ENCODE results near the gene SH2D6. TPM values are rescaled to one million over a fixed set of nuclear protein-coding genes. Genes with fewer than 3 reads are reported as not detected.

Gene SH2D6
- polyA plus RNA-seq: not detected in 2 replicates

GRCh38 chr2:85418132-85419008 lies at the start of gene SH2D6:
TSS of gene SH2D6 (plus strand) at chr2:85418714. CDS start at chr2:85429466, 10,752 bp downstream.

GRCh38 chr2:85409845-85410583 lies 8.5 kb upstream of the SH2D6 start, which contains the start of gene CAPG:
TSS of gene CAPG (minus strand) at chr2:85410366. CDS start at chr2:85402145, 8,221 bp downstream.

Other genes with a start within 250 kb of the SH2D6 start
- 48.7 and 57.9 TPM in 2 replicates for gene TGOLN2, start 90.7 kb upstream of the SH2D6 start, polyA plus RNA-seq
- gene RETSAT, start 64.2 kb upstream of the SH2D6 start, polyA plus RNA-seq: 7.1 and 8.2 TPM in 2 replicates
- gene ELMOD3, start 63.9 kb upstream of the SH2D6 start, polyA plus RNA-seq: 2.1 and 4.9 TPM in 2 replicates
- 0.65 TPM in 1 of 2 replicates, not detected in the other for gene CAPG, start 8.3 kb upstream of the SH2D6 start, polyA plus RNA-seq
- gene MAT2A, start 120.5 kb downstream of the SH2D6 start, polyA plus RNA-seq: 56.5 and 69.3 TPM in 2 replicates
- gene GGCX, start 142.8 kb downstream of the SH2D6 start, polyA plus RNA-seq: 14.1 and 36.9 TPM in 2 replicates
- 1.6 and 7.8 TPM in 2 replicates for gene VAMP8, start 158.9 kb downstream of the SH2D6 start, polyA plus RNA-seq
- gene VAMP5, start 165.7 kb downstream of the SH2D6 start, polyA plus RNA-seq: 8.0 and 12.1 TPM in 2 replicates
- 243 and 314 TPM in 2 replicates for gene RNF181, start 177.0 kb downstream of the SH2D6 start, polyA plus RNA-seq
- gene TMEM150A, start 184.0 kb downstream of the SH2D6 start, polyA plus RNA-seq: 0.46 TPM in 1 of 2 replicates, not detected in the other
- 2.0 and 3.1 TPM in 2 replicates for gene C2orf68, start 193.4 kb downstream of the SH2D6 start, polyA plus RNA-seq
- 23.5 and 28.5 TPM in 2 replicates for gene USP39, start 197.5 kb downstream of the SH2D6 start, polyA plus RNA-seq
- gene SFTPB, start 249.5 kb downstream of the SH2D6 start, polyA plus RNA-seq: not detected in 2 replicates

Data from Purkinje cell (primary cell).